Dedifferentiated amniotic fluid mesenchymal stem cell (primary cell): ENCODE measurements around the gene SLFN5.
"Not testable (repeated sequence)": the region's sequence is repeated elsewhere in the genome, so short reads cannot be mapped to it uniquely, and the experiment has no call there.

ENCODE experiments used
- DNase-seq: peaks from one replicate; pipeline ENCODE4 v3.0.0-alpha.2; 2016; ENCODE audit errors: extremely low spot score

The SLFN5 gene

DNA sequence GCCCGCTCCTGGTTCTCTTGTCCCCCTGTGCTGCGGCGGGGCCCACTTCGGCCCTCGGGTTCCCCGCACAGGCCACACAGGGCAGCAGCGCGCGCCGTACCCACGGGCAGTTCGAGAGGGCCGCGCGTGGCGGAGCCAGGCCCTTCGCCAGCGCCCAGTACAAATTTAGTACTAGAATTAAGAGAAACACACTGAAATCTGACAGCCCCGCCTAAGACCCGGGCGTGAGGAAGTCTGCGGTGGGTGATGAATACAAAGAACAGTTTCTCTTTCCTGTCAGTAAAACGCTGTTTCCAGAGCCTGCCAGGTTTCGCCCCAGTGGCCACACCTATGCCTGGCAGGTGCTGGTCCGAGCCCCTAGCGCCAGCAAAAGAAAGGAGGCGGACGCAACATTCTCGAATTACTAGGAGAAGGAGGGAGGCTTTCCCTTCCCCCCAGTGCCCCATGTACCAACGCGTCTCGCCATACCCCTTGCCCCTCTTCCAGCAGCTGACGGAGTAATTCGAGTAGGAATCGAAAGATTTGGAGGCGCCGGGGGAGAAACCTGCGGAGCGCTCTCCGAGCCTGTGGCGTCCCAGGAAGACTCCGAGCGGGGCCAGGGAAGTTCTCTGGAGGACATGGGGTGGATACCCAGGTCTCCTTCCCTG, 591 bp upstream of the SLFN5 start:
- DNase-seq, result peak; percentile 22

DNA sequence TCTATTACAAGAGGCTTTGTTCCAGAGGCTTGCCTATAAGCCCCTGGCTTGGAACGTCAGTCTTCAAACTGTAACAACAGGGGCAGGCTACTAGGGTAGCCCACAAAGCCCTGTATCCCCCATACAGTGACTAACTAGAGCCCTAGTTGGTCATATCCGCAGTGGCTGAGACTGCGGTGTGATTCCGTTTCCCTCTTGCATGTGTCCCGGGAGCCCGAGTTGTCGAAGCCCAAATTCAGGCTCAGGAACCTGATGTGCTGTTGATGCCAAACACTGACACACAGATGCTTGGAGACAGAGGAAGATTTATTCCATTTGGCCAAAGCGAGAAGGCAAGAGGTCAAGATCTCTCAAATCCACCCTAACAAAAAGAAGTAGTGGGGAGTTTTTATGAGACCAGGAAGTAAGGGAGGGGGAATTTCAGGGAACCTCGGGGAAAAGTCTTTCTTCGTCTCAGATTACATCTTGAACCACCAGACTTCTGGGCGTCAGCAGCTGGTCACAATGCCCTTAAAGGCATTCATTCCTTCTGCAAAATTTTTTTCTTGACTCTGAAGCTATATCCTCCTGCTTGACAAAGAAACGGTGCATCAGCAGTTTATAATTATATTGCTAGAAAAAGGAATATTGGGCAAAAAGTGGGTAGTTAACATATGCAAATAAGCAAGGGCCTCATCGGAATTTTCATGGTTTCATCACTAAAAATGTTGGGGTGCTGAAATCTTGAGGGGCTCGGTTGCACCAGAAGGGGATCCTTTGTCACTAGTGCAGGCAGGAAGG, 879 bp downstream of the SLFN5 start:
- DNase-seq, result peak; percentile 81

DNA sequence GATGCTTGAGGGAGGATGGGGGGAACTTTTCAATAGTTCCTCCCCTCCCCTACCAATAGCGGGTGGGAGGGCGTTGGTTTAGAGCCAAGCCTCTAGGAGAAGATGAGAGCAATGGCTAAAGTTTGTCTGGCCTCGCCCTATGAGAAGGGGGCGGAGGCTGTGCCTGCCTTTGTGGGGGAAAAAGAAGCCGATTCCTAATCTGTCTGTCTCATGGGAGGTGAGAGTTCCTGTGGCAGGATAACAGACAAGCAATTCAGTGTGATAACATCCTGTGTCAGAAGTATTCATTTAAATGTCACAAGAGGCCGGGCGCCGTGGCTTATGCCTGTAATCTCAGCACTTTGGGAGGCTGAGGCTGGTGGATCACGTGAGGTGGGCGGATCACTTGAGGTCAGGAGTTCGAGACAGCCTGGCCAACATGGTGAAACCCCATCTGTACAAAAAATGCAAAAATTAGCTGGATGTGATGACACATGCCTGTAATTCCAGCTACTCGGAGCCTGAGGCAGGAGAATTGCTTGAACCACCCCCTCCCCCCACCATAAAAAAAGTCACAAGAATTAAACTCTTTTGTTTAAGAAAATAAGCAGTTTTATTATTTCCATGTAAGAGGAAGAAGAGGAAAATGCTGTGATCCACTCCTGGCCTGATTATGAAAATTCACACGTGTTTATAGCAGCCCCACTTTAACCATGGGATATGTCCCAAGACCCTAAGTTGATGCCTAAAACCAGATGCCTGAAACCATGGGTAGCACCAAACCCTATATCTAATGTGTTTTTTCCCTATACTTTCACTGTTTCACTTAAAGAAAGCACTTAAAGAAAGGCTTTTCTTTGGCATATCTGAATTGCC, 1.7 kb downstream of the SLFN5 start:
- DNase-seq, result peak; percentile 84

DNA sequence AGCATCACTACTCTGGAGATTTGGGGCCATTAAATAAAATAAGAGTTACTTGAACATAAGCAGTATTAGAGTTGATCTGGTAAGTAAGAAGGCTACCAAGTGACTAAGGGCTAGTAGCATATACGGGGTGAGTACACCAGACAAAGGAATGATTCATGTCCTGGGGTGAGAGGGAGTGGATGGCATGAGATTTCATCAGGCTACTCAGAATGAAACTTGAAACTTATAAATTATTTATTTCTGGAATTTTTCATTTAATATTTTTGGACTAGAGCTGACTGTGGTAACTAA, 2.3 kb downstream of the SLFN5 start:
- DNase-seq, result peak; percentile 97

DNA sequence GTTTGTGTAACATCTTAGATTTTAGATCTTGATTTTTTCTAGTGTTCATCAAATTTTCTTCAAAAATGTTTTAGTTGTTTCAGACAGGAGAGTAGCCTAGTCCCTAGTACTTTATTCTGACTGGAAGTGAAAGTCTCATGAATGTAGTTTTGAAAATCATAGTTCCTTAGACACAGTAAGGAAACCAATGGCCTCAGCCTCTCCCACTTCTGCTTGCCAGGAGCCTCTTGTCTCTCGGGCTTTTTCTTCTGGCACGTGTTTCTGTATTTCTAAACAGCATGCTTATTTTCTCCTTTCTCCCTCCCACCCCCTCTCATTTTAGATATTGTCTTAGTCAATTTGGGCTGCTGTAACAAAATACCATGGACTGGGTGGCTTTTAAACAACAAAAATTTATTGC, 9.8 kb downstream of the SLFN5 start:
- no peak for DNase-seq

DNA sequence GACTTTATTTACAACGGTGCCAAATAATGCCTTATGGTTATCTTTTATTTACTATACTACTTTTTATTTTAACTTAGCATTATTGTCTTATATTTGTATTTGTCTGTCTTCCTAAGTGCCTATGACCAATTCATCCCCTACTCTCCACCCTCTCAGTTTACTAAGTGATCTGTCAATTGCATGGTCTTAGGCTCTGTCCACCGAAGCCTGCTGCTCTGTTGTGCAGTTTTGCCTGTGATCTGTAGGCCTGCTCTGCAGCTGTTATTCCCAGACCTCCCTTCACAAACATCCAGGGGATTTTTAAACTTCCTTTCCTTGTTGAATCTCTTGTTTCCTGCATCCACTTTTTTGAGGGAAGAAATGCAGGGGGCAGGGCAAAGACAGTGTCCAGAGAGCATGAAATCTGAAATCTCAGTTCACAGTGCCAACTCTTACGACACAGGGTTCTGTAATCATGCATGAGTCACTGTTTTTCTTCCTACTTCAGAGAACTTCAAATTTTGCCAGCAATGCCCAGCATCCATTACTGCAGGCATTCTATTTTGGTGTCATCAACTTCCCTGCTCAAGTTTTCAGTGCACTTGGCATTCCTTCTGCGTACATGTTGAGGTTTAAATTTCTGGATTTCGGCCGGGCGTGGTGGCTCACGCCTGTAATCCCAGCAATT, 11.4 kb downstream of the SLFN5 start:
- peak; percentile 98 for DNase-seq

DNA sequence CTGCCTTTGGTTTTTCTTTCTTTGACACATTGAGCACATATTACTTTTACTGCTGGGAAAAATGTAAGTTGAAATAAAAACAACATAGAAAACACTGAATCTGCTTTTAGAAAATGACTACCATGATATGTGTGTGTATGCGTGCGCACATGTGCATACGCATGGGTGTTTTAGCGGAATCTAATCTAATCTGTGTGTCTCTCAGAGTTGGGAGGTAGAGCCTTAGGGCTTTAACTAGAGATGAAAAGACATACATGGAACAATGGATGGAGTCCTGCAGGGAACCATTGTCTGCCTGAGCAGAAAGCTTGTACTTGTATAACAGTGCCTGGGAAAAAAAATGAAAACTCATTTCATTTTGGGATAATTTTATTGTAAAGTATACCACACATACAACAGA, 12.4 kb downstream of the SLFN5 start:
- no peak for DNase-seq

DNA sequence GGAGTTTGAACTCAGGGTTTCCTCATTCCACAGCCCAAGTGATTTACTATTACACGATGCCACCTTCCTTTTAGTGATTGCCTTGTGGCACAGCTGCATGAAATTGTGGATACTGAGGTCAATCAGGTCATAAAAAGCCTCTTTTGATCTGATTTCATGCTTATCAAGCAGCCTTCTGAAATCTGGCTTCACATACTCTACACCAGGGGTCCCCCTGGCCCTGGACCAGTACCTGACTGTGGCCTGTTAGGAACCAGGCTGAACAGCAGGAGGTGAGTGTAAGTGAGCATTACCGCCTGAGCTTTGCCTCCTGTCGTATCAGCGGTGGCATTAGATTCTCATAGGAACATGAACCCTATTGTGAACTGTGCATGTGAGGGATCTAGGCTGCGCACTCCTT, 13.8 kb downstream of the SLFN5 start:
- DNase-seq, result no peak

DNA sequence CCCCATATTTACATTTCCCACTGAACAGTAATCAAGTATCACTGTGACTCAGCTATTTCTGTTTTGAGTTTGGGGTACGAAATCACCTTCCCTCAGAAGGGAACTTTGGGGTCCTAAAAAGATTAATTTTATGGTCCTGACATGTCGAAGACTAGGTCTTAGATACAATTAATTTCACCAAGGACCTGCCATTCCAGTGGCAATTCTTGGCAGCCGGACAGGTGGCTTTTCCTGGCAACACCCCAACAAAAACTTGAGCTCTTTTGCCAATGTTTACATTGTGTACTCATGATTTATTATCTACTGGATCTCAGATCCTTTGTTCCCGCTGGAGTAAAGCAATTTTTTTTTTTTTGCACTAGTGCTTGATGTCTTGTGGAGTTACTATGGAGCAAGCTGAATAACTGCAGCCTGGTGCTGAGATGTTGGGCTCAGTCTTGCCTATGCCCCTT, 14.4 kb downstream of the SLFN5 start:
- no peak for DNase-seq

DNA sequence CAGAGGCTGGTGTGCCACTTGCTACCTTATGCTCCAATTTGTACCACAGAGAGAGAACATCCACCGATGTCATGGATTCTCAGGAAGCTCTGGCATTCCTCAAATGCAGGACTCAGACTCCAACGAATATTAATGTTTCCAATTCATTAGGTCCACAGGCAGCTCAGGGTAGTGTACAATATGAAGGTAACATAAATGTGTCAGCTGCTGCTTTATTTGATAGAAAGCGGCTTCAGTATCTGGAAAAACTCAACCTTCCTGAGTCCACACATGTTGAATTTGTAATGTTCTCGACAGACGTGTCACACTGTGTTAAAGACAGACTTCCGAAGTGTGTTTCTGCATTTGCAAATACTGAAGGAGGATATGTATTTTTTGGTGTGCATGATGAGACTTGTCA, 16.1 kb downstream of the SLFN5 start:
- no peak for DNase-seq

DNA sequence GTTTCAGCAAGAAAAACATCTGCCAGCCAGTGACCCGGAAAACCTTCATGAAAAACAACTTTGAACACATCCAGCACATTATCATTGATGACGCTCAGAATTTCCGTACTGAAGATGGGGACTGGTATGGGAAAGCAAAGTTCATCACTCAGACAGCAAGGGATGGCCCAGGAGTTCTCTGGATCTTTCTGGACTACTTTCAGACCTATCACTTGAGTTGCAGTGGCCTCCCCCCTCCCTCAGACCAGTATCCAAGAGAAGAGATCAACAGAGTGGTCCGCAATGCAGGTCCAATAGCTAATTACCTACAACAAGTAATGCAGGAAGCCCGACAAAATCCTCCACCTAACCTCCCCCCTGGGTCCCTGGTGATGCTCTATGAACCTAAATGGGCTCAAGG, 22.2 kb downstream of the SLFN5 start:
- DNase-seq, result no peak

DNA sequence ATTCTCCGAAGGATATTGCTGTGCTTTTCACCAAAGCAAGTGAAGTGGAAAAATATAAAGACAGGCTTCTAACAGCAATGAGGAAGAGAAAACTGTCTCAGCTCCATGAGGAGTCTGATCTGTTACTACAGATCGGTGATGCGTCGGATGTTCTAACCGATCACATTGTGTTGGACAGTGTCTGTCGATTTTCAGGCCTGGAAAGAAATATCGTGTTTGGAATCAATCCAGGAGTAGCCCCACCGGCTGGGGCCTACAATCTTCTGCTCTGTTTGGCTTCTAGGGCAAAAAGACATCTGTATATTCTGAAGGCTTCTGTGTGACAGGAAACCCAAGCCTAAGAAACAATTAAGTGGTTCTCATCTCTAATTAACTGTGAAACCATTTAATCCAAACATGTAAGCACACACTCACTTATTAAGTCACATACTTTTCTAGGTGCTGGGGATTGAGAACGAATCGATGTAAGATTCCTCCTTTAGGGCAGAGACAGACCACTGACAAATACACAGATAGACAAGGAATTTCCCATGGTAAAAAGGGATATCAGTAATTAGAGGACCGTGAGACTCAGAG, 22.8 kb downstream of the SLFN5 start:
- DNase-seq, result no peak

DNA sequence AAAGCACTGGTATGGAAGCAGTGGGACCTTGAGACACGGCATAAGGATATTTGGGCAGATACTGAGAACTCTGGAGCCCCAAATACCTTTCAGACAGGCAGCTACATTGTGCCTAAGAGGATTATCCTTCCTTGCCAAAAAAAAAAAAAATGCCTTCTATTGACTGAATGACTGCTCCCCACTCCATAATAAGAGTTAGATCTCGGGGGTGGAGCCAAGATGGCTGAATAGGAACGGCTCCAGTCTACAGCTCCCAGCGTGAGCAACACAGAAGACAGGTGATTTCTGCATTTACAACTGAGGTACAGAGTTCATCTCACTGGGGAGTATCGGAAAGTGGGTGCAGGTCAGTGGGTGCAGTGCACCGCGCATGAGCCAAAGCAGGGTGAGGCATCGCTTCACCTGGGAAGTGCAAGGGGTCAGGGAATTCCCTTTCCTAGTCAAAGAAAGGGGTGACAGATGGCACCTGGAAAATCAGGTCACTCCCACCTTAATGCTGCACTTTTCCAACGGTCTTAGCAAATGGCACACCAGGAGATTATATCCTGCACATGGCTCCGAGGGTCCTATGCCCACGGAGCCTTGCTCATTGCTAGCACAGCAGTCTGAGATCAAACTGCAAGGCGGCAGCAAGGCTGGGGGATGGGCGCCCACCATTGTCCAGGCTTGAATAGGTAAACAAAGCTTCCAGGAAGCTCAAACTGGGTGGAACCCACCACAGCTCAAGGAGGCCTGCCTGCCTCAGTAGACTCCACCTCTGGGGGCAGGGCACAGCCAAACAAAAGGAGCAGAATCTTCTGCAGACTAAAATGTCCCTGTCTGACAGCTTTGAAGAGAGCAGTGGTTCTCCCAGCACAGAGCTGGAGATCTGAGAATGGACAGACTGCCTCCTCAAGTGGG, 31.5 kb downstream of the SLFN5 start:
- not testable (repeated sequence) for DNase-seq

DNA sequence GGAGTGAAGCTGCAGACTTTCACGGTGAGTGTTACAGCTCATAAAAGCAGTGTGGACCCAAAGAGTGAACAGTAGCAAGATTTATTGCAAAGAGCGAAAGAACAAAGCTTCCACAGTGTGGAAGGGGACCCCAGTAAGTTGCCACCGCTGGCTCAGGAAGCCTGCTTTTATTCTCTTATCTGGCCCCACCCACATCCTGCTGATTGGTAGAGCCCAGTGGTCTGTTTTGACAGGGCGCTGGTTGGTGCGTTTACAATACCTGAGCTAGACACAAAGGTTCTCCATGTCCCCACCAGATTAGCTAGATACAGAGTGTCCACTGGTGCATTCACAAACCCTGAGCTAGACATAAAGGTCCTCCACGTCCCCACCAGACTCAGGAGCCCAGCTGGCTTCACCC, 35.6 kb downstream of the SLFN5 start:
- not testable (repeated sequence) for DNase-seq

DNA sequence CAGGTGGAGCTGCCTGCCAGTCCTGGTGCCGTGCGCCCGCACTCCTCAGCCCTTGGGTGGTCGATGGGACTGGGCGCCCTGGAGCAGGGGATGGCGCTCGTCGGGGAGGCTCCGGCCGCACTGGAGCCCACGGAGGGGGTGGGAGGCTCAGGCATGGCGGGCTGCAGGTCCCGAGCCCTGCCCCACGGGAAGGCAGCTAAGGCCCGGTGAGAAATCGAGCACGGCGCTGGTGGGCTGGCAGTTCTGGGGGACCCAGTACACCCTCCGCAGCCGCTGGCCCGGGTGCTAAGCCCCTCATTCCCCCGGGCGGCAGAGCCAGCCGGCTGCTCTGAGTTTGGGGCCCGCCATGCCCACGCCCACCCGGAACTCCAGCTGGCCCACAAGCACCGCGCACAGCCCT, 36.0 kb downstream of the SLFN5 start:
- DNase-seq, result not testable (repeated sequence)

DNA sequence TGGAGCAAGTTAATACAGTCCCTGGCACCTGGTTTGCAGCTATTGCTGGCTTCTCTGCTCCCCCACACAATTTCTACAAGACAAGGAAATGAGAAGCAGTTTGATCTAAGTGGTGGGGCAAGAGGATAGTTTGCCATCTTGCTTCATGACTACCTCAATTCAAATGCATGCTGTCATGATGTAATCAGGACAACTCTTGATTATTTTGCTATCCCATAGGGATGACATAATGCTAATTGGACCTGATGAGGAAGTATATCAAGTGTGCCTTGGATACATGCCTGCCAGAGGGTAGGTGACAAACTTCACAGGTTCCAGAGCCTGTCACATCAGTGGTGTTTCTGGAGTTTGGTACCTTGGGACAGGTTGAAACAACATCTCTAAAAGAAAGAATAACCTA, 40.9 kb downstream of the SLFN5 start:
- no peak for DNase-seq

DNA sequence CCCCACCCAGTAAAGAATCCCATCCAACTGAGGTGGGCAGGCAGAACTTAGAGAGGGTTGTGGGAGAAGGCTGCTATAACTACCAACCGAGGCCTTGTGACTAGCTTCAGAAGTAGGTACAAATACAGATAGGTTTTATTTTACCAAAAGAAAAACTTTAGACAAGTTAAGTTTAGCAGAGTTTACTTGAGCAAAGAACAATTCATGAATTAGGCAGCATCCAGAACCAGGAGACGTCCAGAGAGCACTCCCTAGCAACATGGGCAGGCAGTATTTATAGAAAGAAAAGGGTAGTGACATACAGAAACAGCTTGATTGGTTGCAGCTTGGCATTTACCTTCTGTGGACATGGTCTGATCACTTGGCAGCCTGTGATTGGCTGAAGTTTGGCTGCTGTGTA, 42.1 kb downstream of the SLFN5 start:
- no peak for DNase-seq

DNA sequence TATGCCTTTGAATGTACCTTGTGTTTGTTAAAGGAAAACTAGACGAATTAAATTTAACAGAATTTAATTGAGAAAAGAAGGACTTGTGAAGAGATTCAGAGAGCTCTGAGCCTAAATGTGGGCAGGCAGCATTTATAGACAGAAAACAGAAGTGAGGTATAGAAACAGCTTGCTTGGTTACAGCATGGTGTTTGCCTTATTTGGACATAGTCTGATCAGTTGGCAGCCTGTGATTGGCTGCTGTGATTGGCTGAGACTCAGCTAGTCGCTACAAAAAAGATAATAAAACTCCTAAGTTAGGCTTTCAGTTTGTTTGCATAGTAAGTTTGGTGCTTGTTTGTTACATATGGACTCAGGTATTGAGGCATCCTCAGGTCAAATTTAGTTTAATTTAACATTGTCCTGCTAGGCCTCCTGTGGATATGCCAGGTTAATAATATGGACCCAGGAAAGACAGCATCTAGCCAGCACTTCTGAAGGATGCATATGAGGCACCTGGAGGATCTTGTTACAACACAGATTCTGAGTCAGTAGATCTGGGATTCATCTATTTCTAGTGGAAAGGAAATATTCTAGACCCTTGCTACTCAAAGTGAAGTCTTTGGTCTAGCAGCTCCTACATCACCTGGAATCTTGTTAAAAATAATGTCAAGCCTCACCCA, 43.4 kb downstream of the SLFN5 start:
- no peak for DNase-seq

DNA sequence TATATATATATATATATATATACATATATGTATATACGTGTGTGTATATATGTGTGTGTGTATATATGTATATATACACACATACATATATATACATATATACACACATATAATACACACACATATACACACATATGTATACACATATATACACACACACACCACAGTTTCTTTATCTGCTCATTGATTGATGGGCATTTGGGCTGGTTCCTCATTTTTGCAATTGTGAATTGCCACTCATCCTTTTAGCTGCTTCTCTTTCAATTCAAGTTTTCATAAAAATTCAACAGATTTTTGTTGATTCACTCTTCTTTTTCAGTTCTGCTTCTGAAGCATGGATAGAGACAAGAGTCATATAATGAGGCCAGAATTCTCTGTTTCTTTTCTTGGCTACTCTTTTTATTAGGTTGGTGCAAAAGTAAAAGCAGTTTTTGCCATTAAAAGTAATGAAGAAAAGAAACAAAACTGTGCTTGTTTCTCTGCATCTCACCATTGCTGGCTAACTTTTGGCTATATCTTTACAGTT, 44.5 kb downstream of the SLFN5 start:
- no peak for DNase-seq

DNA sequence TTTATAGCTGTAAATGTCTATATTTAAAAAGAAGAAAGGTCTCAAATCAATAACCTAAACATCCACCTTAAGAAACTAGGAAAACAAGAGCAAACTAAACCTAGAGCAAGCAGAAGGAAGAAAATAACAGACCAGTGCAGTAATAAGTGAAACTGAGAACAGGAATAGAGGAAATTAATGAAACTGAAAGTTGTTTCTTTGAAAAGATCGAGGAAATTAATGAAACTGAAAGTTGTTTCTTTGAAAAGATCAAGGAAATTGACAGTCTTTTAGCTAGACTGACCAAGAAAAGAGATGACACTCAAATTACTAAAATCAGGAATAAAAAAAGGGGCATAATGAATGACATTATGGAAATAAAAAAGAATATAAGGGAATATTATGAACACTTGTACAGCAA, 46.4 kb downstream of the SLFN5 start:
- DNase-seq, result no peak
